H7 (cell line): ENCODE data around the gene RSAD1. TPM values are rescaled to one million over a fixed set of nuclear protein-coding genes. Genes with fewer than 3 reads are reported as not detected.
A peak's percentile ranks its signal among the peaks of the same experiment; 100 is the strongest.

Experiments
- DNase-seq: peaks from one replicate; pipeline ENCODE4 v3.0.0; 2012
- H3K27me3 ChIP-seq: 2 replicates; pipeline ENCODE4 v1.6.0; 2011; ENCODE audit warnings: mild to moderate bottlenecking, low read length; ENCODE audit not compliant: control insufficient read depth, insufficient read depth
- H3K36me3 ChIP-seq: replicated peaks from 2 replicates; pipeline ENCODE4 v1.5.1; 2011; ENCODE audit warnings: low read length; ENCODE audit not compliant: control insufficient read depth, insufficient read depth
- H3K4me3 ChIP-seq: 2 replicates; pipeline ENCODE4 v1.5.1; 2011; ENCODE audit warnings: low read depth, mild to moderate bottlenecking, control low read depth, low read length, moderate library complexity; ENCODE audit not compliant: insufficient read depth
- total RNA-seq: library from RNA; depleted of rRNA; stranded (reverse); fragments of >200 nt; shearing (Covaris generic); gene quantifications from 2 replicates; pipeline ENCODE4 v1.2.3, GENCODE V29; 2014

The RSAD1 gene
- total RNA-seq, 1 experiment from 2014 or later: 28.4 TPM

- Histone ChIP-seq H3K36me3 (no peaks in the 10 kb centered on the region), H3K27me3 (no peaks in the 10 kb centered on the region), H3K4me3 (no peak overlapping the region)
- no peak for DNase-seq
Measured at GRCh38 chr17:50447870-50448595, 30.6 kb upstream of the RSAD1 start.

GRCh38 chr17:50448643-50449042 is 30.0 kb upstream of the RSAD1 start:
- Histone ChIP-seq H3K36me3 (no peaks in the 10 kb centered on the region), H3K27me3 (no peaks in the 10 kb centered on the region), H3K4me3 (no peak overlapping the region)
- no peak for DNase-seq

- Histone ChIP-seq H3K4me3 (no peak overlapping the region), H3K36me3 (no peaks in the 10 kb centered on the region), H3K27me3 (no peaks in the 10 kb centered on the region)
- no peak for DNase-seq
Measured at GRCh38 chr17:50451943-50452629, 26.6 kb upstream of the RSAD1 start.

- Histone ChIP-seq H3K27me3 (no peaks in the 10 kb centered on the region), H3K36me3 (no peaks in the 10 kb centered on the region), H3K4me3 (no peak overlapping the region)
- DNase-seq: no peak
Measured at GRCh38 chr17:50452630-50453300, 25.9 kb upstream of the RSAD1 start.

GRCh38 chr17:50453901-50454300 is 24.8 kb upstream of the RSAD1 start:
- H3K27me3 ChIP-seq: no peaks in the 10 kb centered on the region
- no peak for DNase-seq
- no peaks in the 10 kb centered on the region for H3K36me3 ChIP-seq
- no peak overlapping the region for H3K4me3 ChIP-seq

GRCh38 chr17:50457621-50458020 is 21.0 kb upstream of the RSAD1 start:
- DNase-seq: no peak
- no peak overlapping the region for H3K4me3 ChIP-seq
- H3K36me3 ChIP-seq: no peaks in the 10 kb centered on the region
- H3K27me3 ChIP-seq: no peaks in the 10 kb centered on the region

- no peak for DNase-seq
- no peak overlapping the region for H3K4me3 ChIP-seq
- H3K27me3 ChIP-seq: no peaks in the 10 kb centered on the region
- no peaks in the 10 kb centered on the region for H3K36me3 ChIP-seq
Measured at GRCh38 chr17:50458270-50458669, 20.4 kb upstream of the RSAD1 start.

GRCh38 chr17:50458701-50459676 is 19.7 kb upstream of the RSAD1 start:
- Histone ChIP-seq H3K36me3 (no peaks in the 10 kb centered on the region), H3K4me3 (no peak overlapping the region), H3K27me3 (no peaks in the 10 kb centered on the region)
- no peak for DNase-seq

GRCh38 chr17:50459756-50460155 is 18.9 kb upstream of the RSAD1 start:
- DNase-seq: no peak
- H3K27me3 ChIP-seq: no peaks in the 10 kb centered on the region
- H3K36me3 ChIP-seq: no peaks in the 10 kb centered on the region
- no peak overlapping the region for H3K4me3 ChIP-seq

- no peaks in the 10 kb centered on the region for H3K36me3 ChIP-seq
- H3K27me3 ChIP-seq: no peaks in the 10 kb centered on the region
- peak; percentile 16 for DNase-seq
- no peak overlapping the region for H3K4me3 ChIP-seq
Measured at GRCh38 chr17:50460831-50461526, 17.7 kb upstream of the RSAD1 start.

GRCh38 chr17:50461550-50462132 is 17.0 kb upstream of the RSAD1 start:
- Histone ChIP-seq H3K36me3 (no peaks in the 10 kb centered on the region), H3K27me3 (no peaks in the 10 kb centered on the region), H3K4me3 (no peak overlapping the region)
- peak; percentile 25 for DNase-seq

GRCh38 chr17:50462446-50462845 is 16.2 kb upstream of the RSAD1 start:
- Histone ChIP-seq H3K36me3 (no peaks in the 10 kb centered on the region), H3K27me3 (no peaks in the 10 kb centered on the region), H3K4me3 (no peak overlapping the region)
- DNase-seq: peak; percentile 30

- DNase-seq: peak; percentile 30
- no peak overlapping the region for H3K4me3 ChIP-seq
- H3K27me3 ChIP-seq: peaks cover 13% of the 10 kb centered on the region; the same call in 1 of the 2 replicates
- H3K36me3 ChIP-seq: no peaks in the 10 kb centered on the region
Measured at GRCh38 chr17:50464121-50464520, 14.5 kb upstream of the RSAD1 start.
